Measurements from ENCODE around the gene TPRG1.

- no peak for TF ChIP-seq CTCF (conservative IDR thresholded peaks at IDR 0.05)
- no peak for TF ChIP-seq ZFX (IDR thresholded peaks at IDR 0.05)
Measured at GRCh38 chr3:189122526-189123205, 49.1 kb upstream of the TPRG1 start.
